CD4-positive, alpha-beta T cell (primary cell): ENCODE measurements around the gene CREB3L1. TPM values are rescaled to one million over a fixed set of nuclear protein-coding genes. Genes with fewer than 3 reads are reported as not detected.

ENCODE experiments used
- ATAC-seq: fragments of 200-7000 bp; cut with Tn5 transposase; one replicate; pipeline ENCODE4 v1.10.0; 2022; ENCODE audit warnings: mild to moderate bottlenecking; ENCODE audit not compliant: poor library complexity
- CTCF ChIA-PET: fragments of 350-600 bp; sonication (Branson Sonifier 250); formaldehyde crosslinking; loops from one replicate; lab custom pipeline; 2021; ENCODE audit warnings: antibody characterized with exemption, inconsistent platforms; lab: Charles Lee
- POLR2A ChIA-PET: fragments of 350-600 bp; sonication (Branson Sonifier 250); formaldehyde crosslinking; loops from one replicate; lab custom pipeline; 2021; ENCODE audit warnings: antibody characterized with exemption, inconsistent platforms; lab: Charles Lee
- DNase-seq, 14 experiments: peaks; one replicate each; pipeline ENCODE4 v3.0.0-alpha.2; 2013 to 2020; ENCODE audit warnings: mixed read lengths in 2 of 14
- H3K27ac ChIP-seq, 2 donors: one replicate each; pipeline versions ENCODE4 v1.5.1 to v1.7.0; 2013; ENCODE audit warnings: low read length in 2 of 2, low read depth in 1 of 2, mild to moderate bottlenecking in 1 of 2
- H3K27me3 ChIP-seq, 2 experiments: 1 replicate in 1 of 2; 2 replicates in 1 of 2; pipeline versions ENCODE4 v1.6.1 to v1.7.0; 2013; ENCODE audit warnings: low read length in 2 of 2, control low read depth in 1 of 2, mild to moderate bottlenecking in 1 of 2, moderate library complexity in 1 of 2; ENCODE audit not compliant: insufficient read depth in 2 of 2, control insufficient read depth in 1 of 2
- H3K36me3 ChIP-seq: one replicate; pipeline ENCODE4 v1.6.1; 2013; ENCODE audit warnings: low read length, control low read depth; ENCODE audit not compliant: insufficient read depth
- H3K4me1 ChIP-seq: one replicate; pipeline ENCODE4 v1.6.1; 2013; ENCODE audit warnings: low read length, control low read depth; ENCODE audit not compliant: insufficient read depth
- H3K4me3 ChIP-seq: one replicate; pipeline ENCODE4 v1.5.1; 2013; ENCODE audit warnings: mild to moderate bottlenecking, low read length, moderate library complexity
- H3K9me3 ChIP-seq, 2 experiments: 1 replicate in 1 of 2; 2 replicates in 1 of 2; pipeline versions ENCODE4 v1.6.1 to v1.7.0; 2013; ENCODE audit warnings: low read length in 2 of 2, mild to moderate bottlenecking in 2 of 2, control low read depth in 1 of 2, moderate library complexity in 1 of 2; ENCODE audit not compliant: control insufficient read depth in 1 of 2, insufficient read depth in 1 of 2
- H3K27ac Mint-ChIP-seq: one replicate; pipeline ENCODE4 v1.8.0; 2020; ENCODE audit warnings: mixed read lengths
- H3K27me3 Mint-ChIP-seq: one replicate; pipeline ENCODE4 v1.8.0; 2021; ENCODE audit warnings: mixed read lengths
- H3K36me3 Mint-ChIP-seq: one replicate; pipeline ENCODE4 v1.8.0; 2021; ENCODE audit warnings: low read depth, mixed read lengths
- H3K4me1 Mint-ChIP-seq: one replicate; pipeline ENCODE4 v1.8.0; 2021; ENCODE audit warnings: low read depth, mixed read lengths
- H3K4me3 Mint-ChIP-seq: one replicate; pipeline ENCODE4 v1.8.0; 2020; ENCODE audit warnings: mild to moderate bottlenecking, mixed read lengths
- H3K9me3 Mint-ChIP-seq: one replicate; pipeline ENCODE4 v1.8.0; 2020; ENCODE audit warnings: mixed read lengths
- intact Hi-C, 2 experiments: fragments of 100-400 bp; cut with DNase I in 1 of 2; cut with micrococcal nuclease in 1 of 2; formaldehyde crosslinking; loops; one replicate each; pipeline versions ENCODE4 v1.15.1 to v1.9.0; 2023 to 2025; cut with DNase I, micrococcal nuclease
- total RNA-seq, 174 experiments: library from RNA in 2 of 174; stranded (reverse) in 2 of 174; gene quantifications; one replicate each; pipeline ENCODE4 v1.2.3 and lab custom pipeline; 2021 to 2026
- TF ChIP-seq, protein P1 (sequence below): fragments of 200-600 bp; IDR thresholded peaks from one replicate; pipeline ENCODE4 v1.8.0; 2022; ENCODE audit warnings: antibody characterized with exemption, mild to moderate bottlenecking

Gene CREB3L1
- total RNA-seq, 2 experiments from 2014 or later, result not detected

DNA sequence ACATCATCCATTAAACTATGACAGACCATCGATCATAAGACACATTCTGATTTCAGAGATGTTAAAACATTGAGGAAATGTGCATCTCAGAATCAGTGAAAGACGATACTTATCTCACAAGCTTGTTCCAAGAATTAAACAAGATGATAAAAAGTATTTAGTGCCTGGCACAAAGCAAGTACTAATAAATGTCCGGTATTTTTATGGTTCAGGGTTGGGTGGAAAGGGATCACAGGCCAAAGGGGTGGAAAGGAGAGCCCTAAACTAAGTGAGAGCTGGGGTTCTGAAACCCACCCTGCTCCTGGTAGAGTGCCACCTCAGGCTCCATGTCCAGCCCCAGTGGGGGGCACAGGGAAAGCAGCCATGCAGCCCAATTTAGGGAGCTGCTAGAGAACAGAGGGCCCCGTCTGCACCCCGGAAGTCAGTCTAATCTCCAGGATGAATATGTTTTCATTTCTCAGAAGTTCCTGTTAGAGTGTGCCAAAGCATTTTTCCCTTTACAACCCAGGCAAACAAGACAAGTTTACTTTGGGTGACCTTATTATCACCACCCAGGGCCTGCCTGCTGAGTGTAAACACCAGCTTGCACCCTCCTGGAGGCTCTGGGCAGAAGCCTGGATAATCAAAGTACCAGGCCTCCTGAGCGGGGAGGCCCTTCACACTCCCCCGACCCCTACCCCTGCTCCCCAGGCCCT lies 3.8 kb upstream of the CREB3L1 start:
- ChIA-PET POLR2A (interaction anchor here (1.0 kb wide), 1 partner anchor 144 kb away, joined by 3 read pairs; no protein-coding TSS in a partner anchor), CTCF (no interaction called here)
- intact Hi-C loops, result no loop called here
- Histone ChIP-seq H3K27me3 (peaks cover 26 to 31% of the 10 kb centered on the region in 2 experiments), H3K36me3 (no peaks in the 10 kb centered on the region), H3K4me3 (no peak overlapping the region), H3K4me1 (peaks cover 12% of the 10 kb centered on the region), H3K27ac (no peak overlapping the region), H3K9me3 (peaks cover 0 to 8% of the 10 kb centered on the region in 2 experiments)
- Mint-ChIP-seq H3K4me1 (peaks cover 11% of the 10 kb centered on the region), H3K4me3 (no peak overlapping the region), H3K9me3 (no peaks in the 10 kb centered on the region), H3K36me3 (no peaks in the 10 kb centered on the region), H3K27ac (no peak overlapping the region), H3K27me3 (peaks cover 35% of the 10 kb centered on the region)
- DNase-seq (no peak), ATAC-seq (no peak)
- TF ChIP-seq, protein P1, sequence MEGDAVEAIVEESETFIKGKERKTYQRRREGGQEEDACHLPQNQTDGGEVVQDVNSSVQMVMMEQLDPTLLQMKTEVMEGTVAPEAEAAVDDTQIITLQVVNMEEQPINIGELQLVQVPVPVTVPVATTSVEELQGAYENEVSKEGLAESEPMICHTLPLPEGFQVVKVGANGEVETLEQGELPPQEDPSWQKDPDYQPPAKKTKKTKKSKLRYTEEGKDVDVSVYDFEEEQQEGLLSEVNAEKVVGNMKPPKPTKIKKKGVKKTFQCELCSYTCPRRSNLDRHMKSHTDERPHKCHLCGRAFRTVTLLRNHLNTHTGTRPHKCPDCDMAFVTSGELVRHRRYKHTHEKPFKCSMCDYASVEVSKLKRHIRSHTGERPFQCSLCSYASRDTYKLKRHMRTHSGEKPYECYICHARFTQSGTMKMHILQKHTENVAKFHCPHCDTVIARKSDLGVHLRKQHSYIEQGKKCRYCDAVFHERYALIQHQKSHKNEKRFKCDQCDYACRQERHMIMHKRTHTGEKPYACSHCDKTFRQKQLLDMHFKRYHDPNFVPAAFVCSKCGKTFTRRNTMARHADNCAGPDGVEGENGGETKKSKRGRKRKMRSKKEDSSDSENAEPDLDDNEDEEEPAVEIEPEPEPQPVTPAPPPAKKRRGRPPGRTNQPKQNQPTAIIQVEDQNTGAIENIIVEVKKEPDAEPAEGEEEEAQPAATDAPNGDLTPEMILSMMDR, result no peak

DNA sequence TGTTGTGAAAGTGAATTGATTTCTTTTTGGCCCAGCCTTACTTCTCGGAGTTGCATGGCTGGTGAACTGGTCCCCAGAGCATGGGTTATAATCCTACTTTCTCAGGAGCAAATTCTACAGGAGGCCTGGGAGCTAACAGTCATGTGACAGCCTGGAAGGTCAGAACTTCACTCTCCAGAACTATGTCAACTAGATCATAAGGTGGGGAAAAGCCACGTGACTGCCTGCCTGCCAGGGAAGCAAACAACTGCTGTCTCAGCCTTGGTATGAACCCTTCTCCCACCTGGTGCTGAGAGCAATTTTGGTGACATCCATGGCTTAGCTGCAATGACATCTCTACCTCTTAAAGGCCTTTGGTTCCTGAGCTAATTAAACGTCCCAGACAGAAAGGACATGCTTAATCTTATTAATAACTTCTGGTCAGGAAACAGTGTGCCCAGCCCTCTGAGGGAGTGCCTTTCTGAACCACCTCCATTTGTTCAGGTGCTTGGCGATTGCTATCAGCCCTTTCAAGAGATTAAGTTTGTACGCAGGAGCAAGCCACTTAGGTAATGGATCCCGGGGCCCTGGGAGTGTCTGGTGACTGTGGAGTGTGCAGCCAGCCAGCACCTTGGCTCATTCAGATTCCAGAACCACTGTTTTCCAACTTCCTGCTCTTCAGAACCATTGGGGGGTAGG lies 1.4 kb upstream of the CREB3L1 start:
- Histone ChIP-seq H3K9me3 (peaks cover 0 to 8% of the 10 kb centered on the region in 2 experiments), H3K36me3 (no peaks in the 10 kb centered on the region), H3K27ac (no peak overlapping the region), H3K4me1 (peaks cover 12% of the 10 kb centered on the region), H3K27me3 (peaks cover 26 to 41% of the 10 kb centered on the region in 2 experiments), H3K4me3 (no peak overlapping the region)
- H3K4me1 Mint-ChIP-seq, result peaks cover 14% of the 10 kb centered on the region
- no peak for DNase-seq
- H3K27ac Mint-ChIP-seq, result no peak overlapping the region
- ChIA-PET CTCF (no interaction called here), POLR2A (no interaction called here)
- no peaks in the 10 kb centered on the region for H3K9me3 Mint-ChIP-seq
- H3K27me3 Mint-ChIP-seq, result peaks cover 55% of the 10 kb centered on the region
- ATAC-seq, result no peak
- TF ChIP-seq, protein P1, result no peak
- no peak overlapping the region for H3K4me3 Mint-ChIP-seq
- intact Hi-C loops, result no loop called here
- H3K36me3 Mint-ChIP-seq, result no peaks in the 10 kb centered on the region

DNA sequence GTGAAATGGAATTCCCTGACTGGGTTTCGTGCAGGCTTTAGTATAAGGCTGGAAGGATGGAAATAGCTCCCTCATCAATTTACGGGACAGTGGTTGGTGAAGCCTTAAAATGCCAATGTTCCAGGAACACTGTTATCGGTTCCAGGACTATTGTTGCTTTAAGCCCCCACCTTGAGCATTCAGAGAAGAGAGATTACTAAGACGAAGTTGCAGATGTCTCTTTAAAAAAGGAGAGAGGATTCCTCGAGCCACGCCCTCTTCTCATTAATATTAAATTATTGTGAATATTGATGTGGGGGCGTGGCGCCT lies 195 bp upstream of the CREB3L1 start:
- H3K27ac Mint-ChIP-seq, result no peak overlapping the region

More for the DNA sequence above, 195 bp upstream of the CREB3L1 start:
- H3K27me3 Mint-ChIP-seq, result peaks cover 55% of the 10 kb centered on the region
- peak overlapping the region; percentile 63 for H3K4me3 Mint-ChIP-seq
- H3K9me3 Mint-ChIP-seq, result no peaks in the 10 kb centered on the region
- no peak for DNase-seq
- H3K4me1 ChIP-seq, result peaks cover 12% of the 10 kb centered on the region
- H3K9me3 ChIP-seq, result peaks cover 0 to 8% of the 10 kb centered on the region in 2 experiments
- CTCF ChIA-PET, result no interaction called here
- ATAC-seq, result no peak
- no peak overlapping the region for H3K4me3 ChIP-seq
- intact Hi-C loops, result no loop called here
- H3K36me3 Mint-ChIP-seq, result no peaks in the 10 kb centered on the region
- H3K27me3 ChIP-seq, result peaks cover 26 to 41% of the 10 kb centered on the region in 2 experiments
- TF ChIP-seq, protein P1, result no peak
- POLR2A ChIA-PET, result no interaction called here
- H3K36me3 ChIP-seq, result no peaks in the 10 kb centered on the region
- H3K4me1 Mint-ChIP-seq, result peaks cover 14% of the 10 kb centered on the region
- H3K27ac ChIP-seq, result no peak overlapping the region
